Posterior cingulate gyrus (tissue), 11 donors: ENCODE measurements around the gene DTL.

Experiments used
- DNase-seq, 10 donors: peaks; one replicate each; pipeline versions ENCODE4 v3.0.0 to v3.0.0-alpha.2; 2020 to 2021; ENCODE audit warnings: mixed read lengths in 3 of 10
- intact Hi-C: fragments of 100-400 bp; cut with DNase I; formaldehyde crosslinking; loops from one replicate; pipeline ENCODE4 v1.15.1; 2023

DTL gene

GRCh38 chr1:212082765-212083406 is 47.3 kb downstream of the DTL start:
- intact Hi-C loops, result no loop called here
- DNase-seq, result no peak

- intact Hi-C loops, result no loop called here
- no peak for DNase-seq
These were observed 54.1 kb downstream of the DTL start for GRCh38 chr1:212089560-212090163.

- intact Hi-C loops, result no loop called here
- no peak for DNase-seq
These were observed 56.0 kb downstream of the DTL start for GRCh38 chr1:212091438-212092121.

GRCh38 chr1:212097360-212097759 is 61.8 kb downstream of the DTL start:
- intact Hi-C loops, result no loop called here
- no peak for DNase-seq

- intact Hi-C loops, result no loop called here
- DNase-seq, result no peak
These were observed 62.8 kb downstream of the DTL start for GRCh38 chr1:212098310-212098709.

GRCh38 chr1:212098771-212099170 is 63.2 kb downstream of the DTL start:
- no peak for DNase-seq
- intact Hi-C loops, result no loop called here

GRCh38 chr1:212101251-212101650 is 65.7 kb downstream of the DTL start:
- DNase-seq, result no peak
- intact Hi-C loops, result no loop called here

- intact Hi-C loops, result no loop called here
- no peak for DNase-seq
These were observed 66.2 kb downstream of the DTL start for GRCh38 chr1:212101735-212102134.

GRCh38 chr1:212104586-212105325 is 69.2 kb downstream of the DTL start:
- intact Hi-C loops, result no loop called here
- no peak for DNase-seq

GRCh38 chr1:212106286-212106792 is 70.8 kb downstream of the DTL start:
- intact Hi-C loops, result no loop called here
- DNase-seq, result no peak

- DNase-seq, result no peak
- intact Hi-C loops, result no loop called here
These were observed 71.9 kb downstream of the DTL start for GRCh38 chr1:212107481-212107880.

GRCh38 chr1:212108187-212108586 is 72.6 kb downstream of the DTL start:
- intact Hi-C loops, result no loop called here
- DNase-seq, result no peak

- intact Hi-C loops, result no loop called here
- DNase-seq, result no peak
These were observed 73.4 kb downstream of the DTL start for GRCh38 chr1:212108981-212109380.

GRCh38 chr1:212109728-212110127 is 74.2 kb downstream of the DTL start:
- no peak for DNase-seq
- intact Hi-C loops, result no loop called here

GRCh38 chr1:212110617-212111016 is 75.1 kb downstream of the DTL start:
- no peak for DNase-seq
- intact Hi-C loops, result no loop called here

GRCh38 chr1:212111536-212111935 is 76.0 kb downstream of the DTL start:
- intact Hi-C loops, result no loop called here
- DNase-seq, result no peak

GRCh38 chr1:212113706-212114105 is 78.2 kb downstream of the DTL start:
- DNase-seq, result no peak

GRCh38 chr1:212118167-212118871 is 82.8 kb downstream of the DTL start:
- no peak for DNase-seq
- intact Hi-C loops, result no loop called here

More at GRCh38 chr1:212113706-212114105, 78.2 kb downstream of the DTL start:
- intact Hi-C loops, result no loop called here

GRCh38 chr1:212118872-212119260 is 83.3 kb downstream of the DTL start:
- intact Hi-C loops, result no loop called here
- DNase-seq, result no peak

GRCh38 chr1:212119397-212119837 is 83.9 kb downstream of the DTL start:
- intact Hi-C loops, result no loop called here
- DNase-seq, result no peak
